GM12874 (cell line): Measurements from ENCODE around the gene HOXA11.

Experiments
- CTCF ChIP-seq: IDR thresholded peaks from 2 replicates; pipeline ENCODE4 v1.5.1; 2011; ENCODE audit warnings: low read depth, mild to moderate bottlenecking, control low read depth, low read length, moderate library complexity; ENCODE audit not compliant: insufficient read depth

Gene HOXA11

GRCh38 chr7:27133409-27134231 is 51.4 kb downstream of the HOXA11 start:
- no peak for TF ChIP-seq CTCF

GRCh38 chr7:27132978-27133377 is 52.1 kb downstream of the HOXA11 start:
- no peak for TF ChIP-seq CTCF

GRCh38 chr7:27132214-27132613 is 52.8 kb downstream of the HOXA11 start:
- TF ChIP-seq CTCF, result no peak

- TF ChIP-seq CTCF, result no peak
Observed at GRCh38 chr7:27131390-27131819, 53.6 kb downstream of the HOXA11 start.
